GM12878 (cell line): Measurements from ENCODE around the gene WDR89. TPM values are rescaled to one million over a fixed set of nuclear protein-coding genes. Genes with fewer than 3 reads are reported as not detected.

Experiments
- ATAC-seq: fragments of 200-7000 bp; cut with Tn5 transposase; 3 replicates; pipeline ENCODE4 v1.9.1; 2020; ENCODE audit warnings: mild to moderate bottlenecking, moderate library complexity
- BruUV-seq: library from RNA; stranded (reverse); fragments of 400-500 nt; replicated peaks from 2 replicates; lab custom pipeline; 2021; lab: Mats Ljungman, UMichigan
- CTCF ChIA-PET: fragments of 300-600 bp; sonication (Branson Sonifier 250); formaldehyde crosslinking; extraction: SDS; loops from one replicate; lab custom pipeline; 2021; ENCODE audit warnings: inconsistent platforms; lab: Yijun Ruan, JAX
- POLR2A ChIA-PET: fragments of 350-600 bp; formaldehyde crosslinking; extraction: SDS; loops from one replicate; lab custom pipeline; 2021; ENCODE audit warnings: inconsistent platforms; lab: Charles Lee
- RAD21 ChIA-PET: fragments of 300-600 bp; sonication (Branson Sonifier 250); formaldehyde crosslinking; loops from one replicate; lab custom pipeline; 2023; ENCODE audit warnings: antibody characterized with exemption; ENCODE audit not compliant: unreplicated experiment; lab: Charles Lee
- SMC1A ChIA-PET: fragments of 300-600 bp; sonication (Branson Sonifier 250); formaldehyde crosslinking; loops from one replicate; lab custom pipeline; 2023; ENCODE audit not compliant: unreplicated experiment, uncharacterized antibody; lab: Charles Lee
- DNase-seq: peaks from one replicate; pipeline ENCODE4 v3.0.0-alpha.2; 2011; ENCODE audit warnings: low read depth, low spot score
- FAIRE-seq: peaks from 3 replicates; lab custom pipeline; 2011; peaks lifted over from hg19 to GRCh38; lab: Jason Lieb, UNC
- H2AFZ ChIP-seq: 2 replicates; pipeline ENCODE4 v1.6.0; 2011; ENCODE audit warnings: low read depth, low read length, control low read depth; ENCODE audit not compliant: control insufficient read depth
- H3K27ac ChIP-seq: 2 replicates; pipeline ENCODE4 v1.5.1; 2011; ENCODE audit warnings: control low read depth; ENCODE audit not compliant: control insufficient read depth, insufficient read depth
- H3K27me3 ChIP-seq, 2 experiments: replicated peaks in 1 of 2; 2 replicates each; pipeline versions ENCODE4 v1.6.0 to v1.6.1; 2011; ENCODE audit warnings: low read length in 1 of 2; ENCODE audit not compliant: control insufficient read depth in 2 of 2, insufficient read depth in 2 of 2
- H3K36me3 ChIP-seq, 2 experiments: 2 replicates each; pipeline ENCODE4 v1.5.1; 2011; ENCODE audit warnings: low read length in 1 of 2; ENCODE audit not compliant: control insufficient read depth in 2 of 2, insufficient read depth in 2 of 2
- H3K4me1 ChIP-seq: 2 replicates; pipeline ENCODE4 v1.6.1; 2011; ENCODE audit warnings: mild to moderate bottlenecking, low read length, moderate library complexity, mixed read lengths; ENCODE audit not compliant: control insufficient read depth, insufficient read depth
- H3K4me2 ChIP-seq: 2 replicates; pipeline ENCODE4 v1.6.0; 2011; ENCODE audit warnings: control low read depth; ENCODE audit not compliant: control insufficient read depth, insufficient read depth
- H3K4me3 ChIP-seq: fragments of 200-600 bp; sonication (generic); 2 replicates; pipeline ENCODE4 v1.5.1; 2016
- H3K79me2 ChIP-seq: 2 replicates; pipeline ENCODE4 v1.6.0; 2011; ENCODE audit warnings: low read length; ENCODE audit not compliant: control insufficient read depth, insufficient read depth
- H3K9ac ChIP-seq: 2 replicates; pipeline ENCODE4 v1.8.0; 2011; ENCODE audit warnings: low read length, control low read depth, mixed read lengths; ENCODE audit not compliant: control insufficient read depth, insufficient read depth
- H3K9me3 ChIP-seq: replicated peaks from 3 replicates; pipeline ENCODE4 v1.5.1; 2011; ENCODE audit warnings: mild to moderate bottlenecking, low read length; ENCODE audit not compliant: control insufficient read depth, insufficient read depth
- H4K20me1 ChIP-seq: 2 replicates; pipeline ENCODE4 v1.6.0; 2011; ENCODE audit not compliant: control insufficient read depth, insufficient read depth
- ASH2L ChIP-seq: fragments of 300-600, 200-600 bp; sonication (generic); IDR thresholded peaks from 2 replicates; pipeline ENCODE4 v1.6.1; 2017; ENCODE audit warnings: low read depth, mild to moderate bottlenecking, borderline replicate concordance
- BCL3 ChIP-seq: IDR thresholded peaks from 2 replicates; pipeline ENCODE4 v1.6.1; 2011; ENCODE audit warnings: borderline replicate concordance, low read depth, mild to moderate bottlenecking, moderate library complexity, low read length; ENCODE audit not compliant: insufficient read depth, poor library complexity, severe bottlenecking
- CHD1 ChIP-seq: IDR thresholded peaks from 2 replicates; pipeline ENCODE4 v1.6.1; 2012; ENCODE audit warnings: low read depth, low read length, improper control_type of control experiment
- FOXM1 ChIP-seq: IDR thresholded peaks from 2 replicates; pipeline ENCODE4 v1.6.1; 2012; ENCODE audit warnings: low read depth, mild to moderate bottlenecking, inconsistent platforms, low read length, moderate library complexity
- IRF4 ChIP-seq: IDR thresholded peaks from 2 replicates; pipeline ENCODE4 v1.6.1; 2011; ENCODE audit warnings: low read depth, low read length
- KDM1A ChIP-seq: fragments of 200-600 bp; sonication (generic); IDR thresholded peaks from 2 replicates; pipeline ENCODE4 v1.6.1; 2016; ENCODE audit warnings: borderline replicate concordance
- MEF2B ChIP-seq: fragments of 450-650 bp; IDR thresholded peaks from 2 replicates; pipeline ENCODE4 v1.6.1; 2018; ENCODE audit warnings: mild to moderate bottlenecking, moderate library complexity; ENCODE audit not compliant: partially characterized antibody, poor library complexity, severe bottlenecking
- MTA3 ChIP-seq: IDR thresholded peaks from 2 replicates; pipeline ENCODE4 v1.6.1; 2012; ENCODE audit warnings: low read length, inconsistent platforms, borderline replicate concordance
- NFXL1 ChIP-seq: fragments of 450-650 bp; IDR thresholded peaks from 2 replicates; pipeline ENCODE4 v1.6.1; 2017; ENCODE audit warnings: antibody characterized with exemption, mild to moderate bottlenecking, borderline replicate concordance
- NR2C2 ChIP-seq: IDR thresholded peaks from 2 replicates; pipeline ENCODE4 v1.6.1; 2011; ENCODE audit warnings: borderline replicate concordance, low read depth; ENCODE audit not compliant: control insufficient read depth, insufficient read length
- RB1 ChIP-seq: fragments of 450-650 bp; formaldehyde crosslinking; IDR thresholded peaks from 2 replicates; pipeline ENCODE4 v1.6.1; 2017; ENCODE audit warnings: mild to moderate bottlenecking, borderline replicate concordance
- RBBP5 ChIP-seq: fragments of 200-600 bp; sonication (generic); conservative IDR thresholded peaks from 2 replicates; pipeline ENCODE4 v1.6.1; 2016
- TAF1 ChIP-seq: IDR thresholded peaks from 2 replicates; pipeline ENCODE4 v1.6.1; 2011; ENCODE audit warnings: mild to moderate bottlenecking, low read depth, low read length, borderline replicate concordance
- TBL1XR1 ChIP-seq: IDR thresholded peaks from 2 replicates; pipeline ENCODE4 v1.6.1; 2012; ENCODE audit warnings: low read depth, low read length, improper control_type of control experiment
- TCF3 ChIP-seq: IDR thresholded peaks from 2 replicates; pipeline ENCODE4 v1.6.1; 2012; ENCODE audit warnings: low read depth, mild to moderate bottlenecking, low read length, borderline replicate concordance; ENCODE audit not compliant: insufficient read depth
- ZBTB33 ChIP-seq: fragments of 450-650 bp; IDR thresholded peaks from 2 replicates; pipeline ENCODE4 v1.6.1; 2017; ENCODE audit warnings: mild to moderate bottlenecking
- ZNF622 ChIP-seq: fragments of 450-650 bp; IDR thresholded peaks from 2 replicates; pipeline ENCODE4 v1.6.1; 2017; ENCODE audit warnings: mild to moderate bottlenecking, inconsistent platforms
- WGBS: methylation state at CpG from one replicate; pipeline ENCODE4 v1.1.6; 2016; ENCODE audit warnings: low lambda C conversion rate; ENCODE audit not compliant: insufficient replicate concordance, insufficient coverage; ENCODE audit errors: missing lambda C conversion rate; 5-methylcytosine and 5-hydroxymethylcytosine counted together
- in situ Hi-C: fragments of 300-500 bp; cut with MboI; formaldehyde crosslinking; loops from 9 replicates; pipeline ENCODE4 v1.14.3; 2018; ENCODE audit warnings: mixed read lengths
- intact Hi-C: fragments of 100-400 bp; cut with micrococcal nuclease; formaldehyde crosslinking; loops from one replicate; pipeline ENCODE4 v1.14.2; 2022; ENCODE audit not compliant: unreplicated experiment
- polyA plus RNA-seq, 11 experiments: library from polyadenylated mRNA; depleted of rRNA in 4 of 11; unstranded in 6 of 11; stranded (reverse) in 5 of 11; fragments of >200 nt; fragmentation: Nextera tagmentation in 4 of 11; fragmentation: Illumina TruSeq in 1 of 11; extraction: Ambion mirVana in 4 of 11; extraction: Trizol in 1 of 11; gene quantifications; 1 replicate in 1 of 11; 2 replicates in 10 of 11; pipeline versions ENCODE4 v1.2.1 to v1.2.3, GENCODE V29; 2011 to 2016; ENCODE audit warnings: inconsistent platforms in 2 of 11, missing spikeins in 2 of 11, low read depth in 1 of 11
- total RNA-seq, 4 experiments: library from RNA; depleted of rRNA in 3 of 4; stranded (reverse); fragments of >200 nt in 3 of 4; fragmentation: Illumina TruSeq in 1 of 4; extraction: Trizol in 1 of 4; gene quantifications; 2 replicates each; pipeline versions ENCODE4 v1.2.1 to v1.2.3, GENCODE V29; 2013 to 2021

The WDR89 gene
- total and polyA plus RNA-seq, 10 of the 15 experiments (the other 5 are each of a cell fraction or from before 2014, with no cell fraction given): 11.8 to 25.7 (median 17.5) TPM

GRCh38 chr14:63659726-63660125 is 18.1 kb upstream of the WDR89 start:
- Histone ChIP-seq H2AFZ (no peak overlapping the region), H3K4me1 (no peaks in the 10 kb centered on the region), H3K4me2 (no peak overlapping the region), H3K9ac (no peak overlapping the region), H3K4me3 (no peak overlapping the region), H3K79me2 (no peaks in the 10 kb centered on the region), H3K36me3 (no peaks in the 10 kb centered on the region), H3K27me3 (no peaks in the 10 kb centered on the region), H4K20me1 (no peaks in the 10 kb centered on the region), H3K9me3 (no peaks in the 10 kb centered on the region), H3K27ac (no peak overlapping the region)
- no TSS peak for BruUV-seq
- intact Hi-C loops: no loop called here
- ChIA-PET CTCF (interaction anchor here (0.7 kb wide), 1 partner anchor 86 kb away, joined by 3 read pairs; no protein-coding TSS in a partner anchor), POLR2A (interaction anchor here (0.7 kb wide), 1 partner anchor 21 kb away, joined by 11 read pairs; no protein-coding TSS in a partner anchor), RAD21 (interaction anchor here (0.7 kb wide), 1 partner anchor 66 kb away, joined by 3 read pairs; no protein-coding TSS in a partner anchor), SMC1A (interaction anchor here (1.2 kb wide), 1 partner anchor 18 kb away, joined by 3 read pairs; the partner anchor contains the start of gene WDR89)
- whole genome bisulfite sequencing: 100% methylated on average over 4 of the region's 4 CpGs
- ATAC-seq: no peak
- TF ChIP-seq IRF4 (no peak), BCL3 (no peak), TCF3 (no peak), TBL1XR1 (no peak), ZBTB33 (no peak), TAF1 (no peak), FOXM1 (no peak), ZNF622 (no peak), MEF2B (no peak), MTA3 (no peak), KDM1A (no peak), RBBP5 (no peak), ASH2L (no peak), CHD1 (no peak), NR2C2 (no peak), NFXL1 (no peak), RB1 (no peak)
- in situ Hi-C loops: no loop called here
- no peak for FAIRE-seq
- DNase-seq: no peak
